Stomach (tissue), 4 donors: Measurements from ENCODE around the gene FAM50A.
A peak's percentile ranks its signal among the peaks of the same experiment; 100 is the strongest.

Experiments
- CTCF ChIP-seq, 7 experiments: fragments of 450-650 bp in 4 of 7; fragments of 200-600 bp in 3 of 7; sonication (generic) in 3 of 7; IDR thresholded peaks; one replicate each; pipeline ENCODE4 v1.5.1; 2016 to 2019; ENCODE audit warnings: antibody characterized with exemption in 7 of 7, control low read depth in 2 of 7, mild to moderate bottlenecking in 1 of 7
- EP300 ChIP-seq: sonication (generic); formaldehyde crosslinking; IDR thresholded peaks from one replicate; pipeline ENCODE4 v1.6.1; 2017; ENCODE audit warnings: antibody characterized with exemption
- POLR2A ChIP-seq, 4 donors: fragments of 450-650 bp; IDR thresholded peaks; one replicate each; pipeline ENCODE4 v1.6.1; 2016; ENCODE audit warnings: antibody characterized with exemption in 4 of 4, control low read depth in 2 of 4, mild to moderate bottlenecking in 1 of 4, moderate library complexity in 1 of 4
- POLR2AphosphoS5 ChIP-seq, 3 donors: sonication (generic); formaldehyde crosslinking; IDR thresholded peaks; one replicate each; pipeline ENCODE4 v1.6.1; 2016; ENCODE audit warnings: antibody characterized with exemption in 3 of 3

GRCh38 chrX:154401918-154402621, 41.9 kb upstream of the FAM50A start:
- TF ChIP-seq POLR2A (IDR thresholded peaks at IDR 0.05): no peak
- TF ChIP-seq CTCF (IDR thresholded peaks at IDR 0.05): no peak
- TF ChIP-seq POLR2AphosphoS5 (IDR thresholded peaks at IDR 0.05): peak in 1 of 3 donors; percentile 2
- no peak for TF ChIP-seq EP300
